ENCODE data around the gene DYRK1A.
"Not testable (repeated sequence)": the region's sequence is repeated elsewhere in the genome, so short reads cannot be mapped to it uniquely, and the experiment has no call there.

Gene DYRK1A

GRCh38 chr21:37483776-37484175, 117.2 kb downstream of the DYRK1A start:
- no peak for DNase-seq (ENCODE audit: low read depth in 2 of 2)

GRCh38 chr21:37484535-37485474, 118.2 kb downstream of the DYRK1A start:
- no peak for DNase-seq (ENCODE audit: low read depth in 2 of 2)

GRCh38 chr21:37489553-37489952, 123.0 kb downstream of the DYRK1A start:
- DNase-seq (ENCODE audit: low read depth in 2 of 2): no peak

- no peak for DNase-seq (ENCODE audit: low read depth in 2 of 2)
Measured at GRCh38 chr21:37490084-37490483, 123.5 kb downstream of the DYRK1A start.

GRCh38 chr21:37496972-37497371, 130.4 kb downstream of the DYRK1A start:
- DNase-seq (ENCODE audit: low read depth in 2 of 2): no peak

GRCh38 chr21:37498664-37499063, 132.1 kb downstream of the DYRK1A start:
- no peak for DNase-seq (ENCODE audit: low read depth in 2 of 2)

- no peak for DNase-seq (ENCODE audit: low read depth in 2 of 2)
Measured at GRCh38 chr21:37502947-37503346, 136.4 kb downstream of the DYRK1A start.

- no peak for DNase-seq (ENCODE audit: low read depth in 2 of 2)
Measured at GRCh38 chr21:37503848-37504467, 137.4 kb downstream of the DYRK1A start.

- no peak for DNase-seq (ENCODE audit: low read depth in 2 of 2)
Measured at GRCh38 chr21:37505963-37506362, 139.4 kb downstream of the DYRK1A start.

- no peak for DNase-seq (ENCODE audit: low read depth in 2 of 2)
Measured at GRCh38 chr21:37507716-37508115, 141.1 kb downstream of the DYRK1A start.

- DNase-seq (ENCODE audit: low read depth in 2 of 2): no peak
Measured at GRCh38 chr21:37508341-37508740, 141.8 kb downstream of the DYRK1A start.

- DNase-seq (ENCODE audit: low read depth in 2 of 2): no peak
Measured at GRCh38 chr21:37509802-37510393, 143.3 kb downstream of the DYRK1A start.

- no peak for DNase-seq (ENCODE audit: low read depth in 2 of 2)
Measured at GRCh38 chr21:37511848-37512247, 145.3 kb downstream of the DYRK1A start.

GRCh38 chr21:37513383-37513782, 146.8 kb downstream of the DYRK1A start:
- DNase-seq (ENCODE audit: low read depth in 2 of 2): no peak

- DNase-seq (ENCODE audit: low read depth in 2 of 2): no peak
Measured at GRCh38 chr21:37514038-37514667, 147.6 kb downstream of the DYRK1A start.

GRCh38 chr21:37516998-37517397, 150.4 kb downstream of the DYRK1A start:
- DNase-seq (ENCODE audit: low read depth in 2 of 2): no peak

GRCh38 chr21:37520801-37521200, 154.2 kb downstream of the DYRK1A start:
- no peak for DNase-seq (ENCODE audit: low read depth in 2 of 2)

GRCh38 chr21:37521658-37522057, 155.1 kb downstream of the DYRK1A start:
- no peak for DNase-seq (ENCODE audit: low read depth in 2 of 2)

GRCh38 chr21:37522641-37523295, 156.2 kb downstream of the DYRK1A start:
- no peak for DNase-seq (ENCODE audit: low read depth in 2 of 2)

- not testable (repeated sequence) for DNase-seq (ENCODE audit: low read depth in 2 of 2)
Measured at GRCh38 chr21:37524944-37525343, 158.4 kb downstream of the DYRK1A start.

- DNase-seq (ENCODE audit: low read depth in 2 of 2): no peak
Measured at GRCh38 chr21:37525810-37526209, 159.2 kb downstream of the DYRK1A start.

GRCh38 chr21:37527103-37527502, 160.5 kb downstream of the DYRK1A start:
- DNase-seq (ENCODE audit: low read depth in 2 of 2): no peak

Data from activated CD4-positive, alpha-beta T cell treated with anti-CD3 and anti-CD28 coated beads for 24 hours (primary cell).